ENCODE results near the gene PALLD. TPM values are rescaled to one million over a fixed set of nuclear protein-coding genes. Genes with fewer than 3 reads are reported as not detected.

Gene PALLD
- total RNA-seq, 1 experiment from 2014 or later = 23.7 TPM

GRCh38 chr4:168618577-168619265 lies 121.9 kb downstream of the PALLD start:
- Mint-ChIP-seq H3K9me3 (no peaks in the 10 kb centered on the region), H3K4me3 (no peak overlapping the region), H3K27me3 (ENCODE audit: low read depth) (no peaks in the 10 kb centered on the region), H3K4me1 (peaks cover 37% of the 10 kb centered on the region), H3K27ac (no peak overlapping the region), H3K36me3 (no peaks in the 10 kb centered on the region)
- ChIA-PET CTCF (interaction anchor here (0.8 kb wide), 1 partner anchor 33 kb away, joined by 4 read pairs; no protein-coding TSS in a partner anchor), POLR2A (no interaction called here)
- TF ChIP-seq E2F5 (CRISPR knock-in tag; IDR thresholded peaks at IDR 0.05) (no peak), IRF2 (CRISPR knock-in tag; IDR thresholded peaks at IDR 0.05; ENCODE audit: borderline replicate concordance, low read depth) (no peak), CBFB (CRISPR knock-in tag; IDR thresholded peaks at IDR 0.05; ENCODE audit: low read depth) (no peak), OVOL2 (CRISPR knock-in tag; IDR thresholded peaks at IDR 0.05; ENCODE audit: borderline replicate concordance) (no peak)
- TF ChIP-seq, protein P1, sequence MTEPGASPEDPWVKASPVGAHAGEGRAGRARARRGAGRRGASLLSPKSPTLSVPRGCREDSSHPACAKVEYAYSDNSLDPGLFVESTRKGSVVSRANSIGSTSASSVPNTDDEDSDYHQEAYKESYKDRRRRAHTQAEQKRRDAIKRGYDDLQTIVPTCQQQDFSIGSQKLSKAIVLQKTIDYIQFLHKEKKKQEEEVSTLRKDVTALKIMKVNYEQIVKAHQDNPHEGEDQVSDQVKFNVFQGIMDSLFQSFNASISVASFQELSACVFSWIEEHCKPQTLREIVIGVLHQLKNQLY (CRISPR knock-in tag; IDR thresholded peaks at IDR 0.05) = no peak
- no peak for ATAC-seq
- DNase-seq (ENCODE audit: low spot score) = no peak

GRCh38 chr4:168619266-168619631 lies 122.4 kb downstream of the PALLD start:
- no peaks in the 10 kb centered on the region for H3K9me3 Mint-ChIP-seq
- CTCF ChIA-PET = interaction anchor here (0.8 kb wide), 1 partner anchor 33 kb away, joined by 4 read pairs; no protein-coding TSS in a partner anchor
- H3K4me1 Mint-ChIP-seq = peaks cover 37% of the 10 kb centered on the region
- no peak overlapping the region for H3K27ac Mint-ChIP-seq
- no peaks in the 10 kb centered on the region for H3K36me3 Mint-ChIP-seq
- TF ChIP-seq TEAD4 (CRISPR knock-in tag; IDR thresholded peaks at IDR 0.05) = no peak
- no peak for TF ChIP-seq STAT6 (CRISPR knock-in tag; conservative IDR thresholded peaks at IDR 0.05; ENCODE audit: low read depth)
- no peak for TF ChIP-seq GABPB1 (CRISPR knock-in tag; IDR thresholded peaks at IDR 0.05)
- no peak for TF ChIP-seq TEAD1 (CRISPR knock-in tag; IDR thresholded peaks at IDR 0.05)
- no peak for TF ChIP-seq AFF4 (CRISPR knock-in tag; IDR thresholded peaks at IDR 0.05; ENCODE audit: borderline replicate concordance)
- TF ChIP-seq NFATC4 (CRISPR knock-in tag; IDR thresholded peaks at IDR 0.05) = no peak
- no peak for TF ChIP-seq ZNF232 (CRISPR knock-in tag; IDR thresholded peaks at IDR 0.05)
- TF ChIP-seq ZNF671 (CRISPR knock-in tag; IDR thresholded peaks at IDR 0.05) = no peak
- no peak for TF ChIP-seq ZNF138 (CRISPR knock-in tag; conservative IDR thresholded peaks at IDR 0.05)
- no peak for TF ChIP-seq ATF6 (CRISPR knock-in tag; IDR thresholded peaks at IDR 0.05)
- TF ChIP-seq MYBL2 (CRISPR knock-in tag; IDR thresholded peaks at IDR 0.05) = no peak
- no peak for TF ChIP-seq CREM (CRISPR knock-in tag; IDR thresholded peaks at IDR 0.05)
- TF ChIP-seq PRDM15 (CRISPR knock-in tag; IDR thresholded peaks at IDR 0.05) = no peak
- TF ChIP-seq IRF2 (CRISPR knock-in tag; IDR thresholded peaks at IDR 0.05; ENCODE audit: borderline replicate concordance, low read depth) = no peak
- no peak for TF ChIP-seq GRHL2 (CRISPR knock-in tag; IDR thresholded peaks at IDR 0.05; ENCODE audit: insufficient replicate concordance, severe bottlenecking)
- TF ChIP-seq ZNF263 (CRISPR knock-in tag; IDR thresholded peaks at IDR 0.05; ENCODE audit: low read depth) = no peak
- TF ChIP-seq CREB1 (CRISPR knock-in tag; IDR thresholded peaks at IDR 0.05) = no peak
- no peak overlapping the region for H3K4me3 Mint-ChIP-seq
- no peak for ATAC-seq
- no peak for DNase-seq (ENCODE audit: low spot score)
- H3K27me3 Mint-ChIP-seq (ENCODE audit: low read depth) = no peaks in the 10 kb centered on the region
- POLR2A ChIA-PET = no interaction called here

Data from WTC11 (cell line).